MM.1S (cell line): ENCODE results near the gene HSBP1.

Experiments used
- DNase-seq: peaks from one replicate; pipeline ENCODE4 v3.0.0-alpha.2; 2015
- H2AFZ ChIP-seq: fragments of 300-600 bp; sonication (generic); 2 replicates; pipeline ENCODE4 v1.6.0; 2016; ENCODE audit warnings: antibody characterized with exemption, low read length
- H3F3A ChIP-seq: fragments of 300-600 bp; sonication (generic); 2 replicates; pipeline ENCODE4 v1.6.1; 2016; ENCODE audit warnings: mild to moderate bottlenecking, antibody characterized with exemption, low read length, moderate library complexity, mixed read lengths; ENCODE audit not compliant: insufficient read depth
- H3K27ac ChIP-seq: fragments of 300-600 bp; sonication (generic); 2 replicates; pipeline ENCODE4 v1.5.1; 2016; ENCODE audit warnings: mild to moderate bottlenecking, low read length
- H3K27me3 ChIP-seq: fragments of 300-600 bp; sonication (generic); replicated peaks from 2 replicates; pipeline ENCODE4 v1.6.0; 2016; ENCODE audit warnings: low read length; ENCODE audit not compliant: insufficient read depth
- H3K36me3 ChIP-seq: fragments of 300-600 bp; sonication (generic); replicated peaks from 2 replicates; pipeline ENCODE4 v1.6.1; 2016; ENCODE audit warnings: mild to moderate bottlenecking, low read length, mixed read lengths; ENCODE audit not compliant: insufficient read depth
- H3K4me1 ChIP-seq: fragments of 300-600 bp; sonication (generic); 2 replicates; pipeline ENCODE4 v1.6.1; 2016; ENCODE audit warnings: low read length, mixed read lengths
- H3K4me2 ChIP-seq: fragments of 300-600 bp; sonication (generic); 2 replicates; pipeline ENCODE4 v1.6.0; 2016; ENCODE audit warnings: low read depth, low read length
- H3K4me3 ChIP-seq: fragments of 300-600 bp; sonication (generic); 2 replicates; pipeline ENCODE4 v1.5.1; 2016; ENCODE audit warnings: low read length, mixed read lengths
- H3K79me2 ChIP-seq: fragments of 300-600 bp; sonication (generic); 2 replicates; pipeline ENCODE4 v1.6.1; 2016; ENCODE audit warnings: mixed run types, low read length, mixed read lengths
- H3K9ac ChIP-seq: fragments of 300-600 bp; sonication (generic); 2 replicates; pipeline ENCODE4 v1.6.1; 2016; ENCODE audit warnings: low read length, mixed read lengths
- H3K9me2 ChIP-seq: fragments of 300-600 bp; sonication (generic); replicated peaks from 2 replicates; pipeline ENCODE4 v1.6.1; 2016; ENCODE audit warnings: mild to moderate bottlenecking, low read length, mixed read lengths; ENCODE audit not compliant: insufficient read depth
- H3K9me3 ChIP-seq: fragments of 300-600 bp; sonication (generic); replicated peaks from 2 replicates; pipeline ENCODE4 v1.6.1; 2016; ENCODE audit warnings: mild to moderate bottlenecking, low read length, mixed read lengths; ENCODE audit not compliant: insufficient read depth
- H4K20me1 ChIP-seq: fragments of 300-600 bp; sonication (generic); 2 replicates; pipeline ENCODE4 v1.6.1; 2016; ENCODE audit warnings: mild to moderate bottlenecking, low read length, moderate library complexity, mixed read lengths; ENCODE audit not compliant: insufficient read depth
- EZH2 ChIP-seq: fragments of 300-600 bp; sonication (generic); optimal IDR thresholded peaks from 2 replicates; pipeline ENCODE3; 2017; ENCODE audit warnings: low read depth, mild to moderate bottlenecking, antibody characterized with exemption, low read length, mixed read lengths
- EZH2phosphoT487 ChIP-seq: fragments of 300-600 bp; sonication (generic); IDR thresholded peaks from 2 replicates; pipeline ENCODE4 v1.6.1; 2018; ENCODE audit warnings: antibody characterized with exemption, low read length
- TF ChIP-seq, protein P1 (sequence below): fragments of 300-600 bp; sonication (generic); IDR thresholded peaks from 2 replicates; pipeline ENCODE4 v1.5.1; 2016; ENCODE audit warnings: antibody characterized with exemption, low read length, mixed read lengths

Gene HSBP1

DNA sequence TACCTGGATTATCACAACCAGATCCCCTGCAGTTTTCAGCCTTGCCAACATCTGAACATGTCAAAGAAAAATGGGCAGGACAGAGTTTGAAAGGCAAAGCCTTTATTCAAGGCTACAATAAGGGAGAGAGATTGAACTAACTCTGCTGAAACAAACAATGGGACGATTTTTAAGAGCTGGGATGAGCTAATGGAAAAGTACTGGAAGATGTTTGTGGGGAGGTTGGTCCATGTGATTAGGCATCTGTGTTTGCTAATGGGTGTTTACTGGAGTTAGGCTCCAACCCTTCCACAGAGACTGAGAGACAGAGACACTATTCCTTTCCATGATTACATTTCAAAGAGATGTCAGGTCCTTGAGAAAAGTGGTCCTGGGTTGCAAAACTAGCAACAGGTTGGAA lies 35.0 kb upstream of the HSBP1 start:
- Histone ChIP-seq H3K4me3 (no peak overlapping the region), H3K4me2 (no peak overlapping the region), H3K9ac (no peak overlapping the region), H3K27ac (no peak overlapping the region), H4K20me1 (no peaks in the 10 kb centered on the region), H3F3A (no peaks in the 10 kb centered on the region), H3K4me1 (no peaks in the 10 kb centered on the region), H2AFZ (no peak overlapping the region), H3K9me3 (no peaks in the 10 kb centered on the region), H3K9me2 (no peaks in the 10 kb centered on the region), H3K79me2 (no peaks in the 10 kb centered on the region), H3K27me3 (no peaks in the 10 kb centered on the region), H3K36me3 (no peaks in the 10 kb centered on the region)
- DNase-seq: no peak
- TF ChIP-seq EZH2 (no peak), EZH2phosphoT487 (no peak)
- TF ChIP-seq, protein P1, sequence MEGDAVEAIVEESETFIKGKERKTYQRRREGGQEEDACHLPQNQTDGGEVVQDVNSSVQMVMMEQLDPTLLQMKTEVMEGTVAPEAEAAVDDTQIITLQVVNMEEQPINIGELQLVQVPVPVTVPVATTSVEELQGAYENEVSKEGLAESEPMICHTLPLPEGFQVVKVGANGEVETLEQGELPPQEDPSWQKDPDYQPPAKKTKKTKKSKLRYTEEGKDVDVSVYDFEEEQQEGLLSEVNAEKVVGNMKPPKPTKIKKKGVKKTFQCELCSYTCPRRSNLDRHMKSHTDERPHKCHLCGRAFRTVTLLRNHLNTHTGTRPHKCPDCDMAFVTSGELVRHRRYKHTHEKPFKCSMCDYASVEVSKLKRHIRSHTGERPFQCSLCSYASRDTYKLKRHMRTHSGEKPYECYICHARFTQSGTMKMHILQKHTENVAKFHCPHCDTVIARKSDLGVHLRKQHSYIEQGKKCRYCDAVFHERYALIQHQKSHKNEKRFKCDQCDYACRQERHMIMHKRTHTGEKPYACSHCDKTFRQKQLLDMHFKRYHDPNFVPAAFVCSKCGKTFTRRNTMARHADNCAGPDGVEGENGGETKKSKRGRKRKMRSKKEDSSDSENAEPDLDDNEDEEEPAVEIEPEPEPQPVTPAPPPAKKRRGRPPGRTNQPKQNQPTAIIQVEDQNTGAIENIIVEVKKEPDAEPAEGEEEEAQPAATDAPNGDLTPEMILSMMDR: no peak

DNA sequence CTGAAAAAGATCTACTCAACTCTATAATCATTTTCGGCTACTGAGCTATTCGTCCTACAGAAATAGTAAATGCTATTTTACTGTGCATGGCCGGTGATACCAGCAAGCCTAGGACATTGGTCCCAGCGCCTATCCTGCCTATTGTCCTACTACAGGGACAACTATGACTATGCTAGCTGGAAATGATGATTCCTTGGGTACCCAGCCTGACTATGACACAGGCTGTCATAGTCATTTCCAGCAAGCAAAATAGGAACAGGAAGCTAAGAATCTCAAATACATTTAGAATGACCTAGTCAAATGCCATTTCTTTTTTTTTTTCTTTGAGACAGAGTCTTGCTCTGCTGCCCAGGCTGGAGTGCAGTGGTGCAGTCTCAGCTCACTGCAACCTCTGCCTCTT lies 33.7 kb upstream of the HSBP1 start:
- Histone ChIP-seq H3K4me1 (no peaks in the 10 kb centered on the region), H3K4me2 (no peak overlapping the region), H3K27ac (no peak overlapping the region), H3K4me3 (no peak overlapping the region), H3K27me3 (no peaks in the 10 kb centered on the region), H3K36me3 (no peaks in the 10 kb centered on the region), H3K9ac (no peak overlapping the region), H3K9me2 (no peaks in the 10 kb centered on the region), H3K9me3 (no peaks in the 10 kb centered on the region), H4K20me1 (no peaks in the 10 kb centered on the region), H3F3A (no peaks in the 10 kb centered on the region), H2AFZ (no peak overlapping the region), H3K79me2 (no peaks in the 10 kb centered on the region)
- TF ChIP-seq EZH2 (no peak), EZH2phosphoT487 (no peak)
- TF ChIP-seq, protein P1: no peak
- DNase-seq: no peak

DNA sequence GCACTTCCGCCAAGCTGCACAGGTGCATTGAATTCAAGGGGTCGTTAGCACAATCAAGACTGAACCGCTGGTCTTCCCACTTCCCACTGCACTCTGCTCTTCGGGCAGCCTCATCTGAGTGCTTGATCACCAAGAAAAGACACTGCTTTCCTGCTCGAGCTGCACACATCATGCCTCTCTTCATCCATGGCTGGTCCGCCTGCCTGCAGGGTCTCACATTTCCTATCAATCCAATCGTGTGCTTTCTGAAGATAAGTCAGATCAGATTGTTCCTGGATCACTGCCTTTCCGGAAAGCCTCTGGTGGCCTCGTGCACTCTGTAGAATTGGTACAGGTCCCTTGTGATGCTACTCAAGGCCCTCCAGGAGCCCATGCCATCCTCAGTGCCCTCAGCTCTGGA lies 30.8 kb upstream of the HSBP1 start:
- H3K9me3 ChIP-seq: no peaks in the 10 kb centered on the region
- H3K4me3 ChIP-seq: no peak overlapping the region
- no peaks in the 10 kb centered on the region for H3K27me3 ChIP-seq
- H3F3A ChIP-seq: no peaks in the 10 kb centered on the region
- TF ChIP-seq EZH2phosphoT487 (no peak), EZH2 (no peak)
- TF ChIP-seq, protein P1: no peak
- H3K9me2 ChIP-seq: no peaks in the 10 kb centered on the region
- no peak overlapping the region for H3K4me2 ChIP-seq
- H3K36me3 ChIP-seq: no peaks in the 10 kb centered on the region
- H3K27ac ChIP-seq: no peak overlapping the region
- H3K4me1 ChIP-seq: no peaks in the 10 kb centered on the region
- DNase-seq: no peak
- H2AFZ ChIP-seq: no peak overlapping the region
- no peaks in the 10 kb centered on the region for H4K20me1 ChIP-seq
- H3K9ac ChIP-seq: no peak overlapping the region
- no peaks in the 10 kb centered on the region for H3K79me2 ChIP-seq
